PC-9 (cell line): ENCODE results near the gene CCDC85C. TPM values are rescaled to one million over a fixed set of nuclear protein-coding genes. Genes with fewer than 3 reads are reported as not detected.

Source experiments
- BruUV-seq: library from RNA; stranded (reverse); fragments of 400-500 nt; replicated peaks from 2 replicates; lab custom pipeline; 2021; lab: Mats Ljungman, UMichigan
- CTCF ChIA-PET: fragments of 300-600 bp; sonication (Branson Sonifier 250); formaldehyde crosslinking; loops from one replicate; lab custom pipeline; 2022; ENCODE audit warnings: antibody characterized with exemption; lab: Charles Lee
- POLR2A ChIA-PET: fragments of 300-600 bp; sonication (Branson Sonifier 250); formaldehyde crosslinking; loops from one replicate; lab custom pipeline; 2022; ENCODE audit warnings: antibody characterized with exemption; ENCODE audit not compliant: unreplicated experiment; lab: Charles Lee
- DNase-seq, 2 experiments: peaks; one replicate each; pipeline versions ENCODE4 v3.0.0 to v3.0.0-alpha.2; 2015 to 2022; ENCODE audit warnings: mixed read lengths in 1 of 2
- H2AFZ ChIP-seq: fragments of 200-600 bp; sonication (generic); 2 replicates; pipeline ENCODE4 v1.8.1; 2017; ENCODE audit warnings: antibody characterized with exemption
- H3F3A ChIP-seq: fragments of 200-600 bp; sonication (generic); 2 replicates; pipeline ENCODE4 v1.8.1; 2017; ENCODE audit warnings: antibody characterized with exemption, mild to moderate bottlenecking, low read depth; ENCODE audit not compliant: insufficient read depth
- H3K27ac ChIP-seq: fragments of 200-600 bp; sonication (generic); 2 replicates; pipeline ENCODE4 v1.6.1; 2016; ENCODE audit warnings: mixed run types
- H3K27me3 ChIP-seq: fragments of 200-600 bp; sonication (generic); 2 replicates; pipeline ENCODE4 v1.6.1; 2016; ENCODE audit warnings: low read depth, mixed run types; ENCODE audit not compliant: insufficient read depth
- H3K36me3 ChIP-seq: fragments of 200-600 bp; sonication (generic); 2 replicates; pipeline ENCODE4 v1.6.1; 2016; ENCODE audit warnings: low read depth, mixed run types
- H3K4me1 ChIP-seq: fragments of 200-600 bp; sonication (generic); replicated peaks from 2 replicates; pipeline ENCODE4 v1.6.1; 2016; ENCODE audit warnings: mixed run types; ENCODE audit not compliant: insufficient read depth
- H3K4me2 ChIP-seq: fragments of 200-600 bp; sonication (generic); 2 replicates; pipeline ENCODE4 v1.6.1; 2017; ENCODE audit warnings: mixed run types
- H3K4me3 ChIP-seq: fragments of 200-600 bp; sonication (generic); 2 replicates; pipeline ENCODE4 v1.6.1; 2016; ENCODE audit warnings: mixed run types
- H3K79me2 ChIP-seq: fragments of 200-600 bp; sonication (generic); 2 replicates; pipeline ENCODE4 v1.6.1; 2017; ENCODE audit warnings: low read depth, mixed run types
- H3K9me2 ChIP-seq: fragments of 200-600 bp; sonication (generic); 2 replicates; pipeline ENCODE4 v1.8.1; 2017; ENCODE audit warnings: mild to moderate bottlenecking; ENCODE audit not compliant: insufficient read depth
- H3K9me3 ChIP-seq: fragments of 200-600 bp; sonication (generic); 2 replicates; pipeline ENCODE4 v1.8.1; 2016; ENCODE audit warnings: low read depth; ENCODE audit not compliant: insufficient read depth
- H4K20me1 ChIP-seq: fragments of 200-600 bp; sonication (generic); 2 replicates; pipeline ENCODE4 v1.8.1; 2017; ENCODE audit not compliant: insufficient read depth
- CTCF ChIP-seq: fragments of 200-600 bp; sonication (generic); conservative IDR thresholded peaks from 2 replicates; pipeline ENCODE4 v1.6.1; 2017; ENCODE audit warnings: mixed run types, antibody characterized with exemption, mild to moderate bottlenecking, moderate library complexity
- EZH2 ChIP-seq: fragments of 200-600 bp; sonication (generic); IDR thresholded peaks from 2 replicates; pipeline ENCODE4 v1.8.0; 2017; ENCODE audit warnings: antibody characterized with exemption, low read depth
- intact Hi-C: fragments of 100-400 bp; cut with micrococcal nuclease; formaldehyde crosslinking; loops from one replicate; pipeline ENCODE4 v1.10.0; 2022; ENCODE audit not compliant: unreplicated experiment
- total RNA-seq: library from RNA; stranded (reverse); gene quantifications from 2 replicates; pipeline ENCODE4 v1.2.3, GENCODE V29; 2021

Gene CCDC85C
- total RNA-seq, 1 experiment from 2014 or later = 21.2 TPM

- Histone ChIP-seq H3K79me2 (0 out of 2 replicates have a peak, but pooled peaks cover 9% of the 10 kb centered on the region), H2AFZ (no peak overlapping the region), H3K36me3 (no peaks in the 10 kb centered on the region), H3K9me3 (no peaks in the 10 kb centered on the region), H3K4me3 (no peak overlapping the region), H3K4me2 (no peak overlapping the region), H3K9me2 (no peaks in the 10 kb centered on the region), H3K27me3 (no peaks in the 10 kb centered on the region), H3F3A (no peaks in the 10 kb centered on the region), H4K20me1 (peaks cover 3% of the 10 kb centered on the region; the same call in 1 of the 2 replicates), H3K4me1 (no peaks in the 10 kb centered on the region), H3K27ac (no peak overlapping the region)
- ChIA-PET POLR2A (no interaction called here), CTCF (no interaction called here)
- no TSS peak for BruUV-seq
- TF ChIP-seq CTCF = no peak
- no peak for TF ChIP-seq EZH2
- DNase-seq = no peak
- intact Hi-C loops = no loop called here
Observed at GRCh38 chr14:99466758-99467157, 137.2 kb downstream of the CCDC85C start.

- BruUV-seq = no TSS peak
- Histone ChIP-seq H3K4me3 (no peak overlapping the region), H3K9me2 (no peaks in the 10 kb centered on the region), H3K4me1 (no peaks in the 10 kb centered on the region), H4K20me1 (peaks cover 3% of the 10 kb centered on the region; the same call in 1 of the 2 replicates), H3K9me3 (no peaks in the 10 kb centered on the region), H3F3A (no peaks in the 10 kb centered on the region), H3K27ac (no peak overlapping the region), H3K27me3 (no peaks in the 10 kb centered on the region), H3K36me3 (no peaks in the 10 kb centered on the region), H3K4me2 (no peak overlapping the region), H3K79me2 (0 out of 2 replicates have a peak, but pooled peaks cover 9% of the 10 kb centered on the region), H2AFZ (no peak overlapping the region)
- CTCF ChIA-PET = no interaction called here
- DNase-seq = no peak
- POLR2A ChIA-PET = no interaction called here
- no peak for TF ChIP-seq EZH2
- no peak for TF ChIP-seq CTCF
- intact Hi-C loops = no loop called here
Observed at GRCh38 chr14:99465288-99465687, 138.7 kb downstream of the CCDC85C start.

- Histone ChIP-seq H3K4me1 (no peaks in the 10 kb centered on the region), H3K9me2 (no peaks in the 10 kb centered on the region), H3K4me3 (no peak overlapping the region), H3K36me3 (no peaks in the 10 kb centered on the region), H3K27ac (no peak overlapping the region), H4K20me1 (peaks cover 3% of the 10 kb centered on the region; the same call in 1 of the 2 replicates), H3K9me3 (no peaks in the 10 kb centered on the region), H3K27me3 (no peaks in the 10 kb centered on the region), H3K4me2 (no peak overlapping the region), H2AFZ (no peak overlapping the region), H3K79me2 (0 out of 2 replicates have a peak, but pooled peaks cover 5% of the 10 kb centered on the region), H3F3A (no peaks in the 10 kb centered on the region)
- ChIA-PET POLR2A (no interaction called here), CTCF (no interaction called here)
- intact Hi-C loops = no loop called here
- BruUV-seq = no TSS peak
- TF ChIP-seq EZH2 (no peak), CTCF (no peak)
- no peak for DNase-seq
Observed at GRCh38 chr14:99463974-99464373, 140.0 kb downstream of the CCDC85C start.
